HG03280 (cell line): ENCODE results near the gene CLIC5.

Experiments used
- ATAC-seq: cut with Tn5 transposase; IDR thresholded peaks from one replicate; pipeline ENCODE4 v1.9.1; 2021; ENCODE audit warnings: mild to moderate bottlenecking, moderate library complexity; ENCODE audit not compliant: unreplicated experiment

The CLIC5 gene

GRCh38 chr6:46036911-46037310 is 21.3 kb upstream of the CLIC5 start:
- no peak for ATAC-seq

DNA sequence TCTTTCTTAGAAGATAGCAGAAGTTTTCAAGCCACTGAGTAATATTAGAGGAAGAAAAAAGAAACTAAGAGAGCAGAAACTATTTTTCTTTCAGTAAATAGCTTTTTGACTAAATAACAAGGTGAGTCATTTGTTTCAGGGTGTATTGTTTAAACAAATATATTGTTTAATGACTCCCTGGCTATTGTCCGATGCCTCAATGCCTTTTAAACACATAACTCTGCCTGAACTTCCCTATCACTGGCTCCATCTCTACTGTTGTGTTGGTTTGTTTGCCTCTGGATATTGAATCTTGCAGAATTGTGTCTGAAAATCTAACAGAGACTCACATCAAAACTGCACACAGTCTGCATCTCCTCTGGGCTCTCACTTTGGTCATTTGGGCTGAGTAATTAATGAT is 19.6 kb upstream of the CLIC5 start:
- no peak for ATAC-seq

DNA sequence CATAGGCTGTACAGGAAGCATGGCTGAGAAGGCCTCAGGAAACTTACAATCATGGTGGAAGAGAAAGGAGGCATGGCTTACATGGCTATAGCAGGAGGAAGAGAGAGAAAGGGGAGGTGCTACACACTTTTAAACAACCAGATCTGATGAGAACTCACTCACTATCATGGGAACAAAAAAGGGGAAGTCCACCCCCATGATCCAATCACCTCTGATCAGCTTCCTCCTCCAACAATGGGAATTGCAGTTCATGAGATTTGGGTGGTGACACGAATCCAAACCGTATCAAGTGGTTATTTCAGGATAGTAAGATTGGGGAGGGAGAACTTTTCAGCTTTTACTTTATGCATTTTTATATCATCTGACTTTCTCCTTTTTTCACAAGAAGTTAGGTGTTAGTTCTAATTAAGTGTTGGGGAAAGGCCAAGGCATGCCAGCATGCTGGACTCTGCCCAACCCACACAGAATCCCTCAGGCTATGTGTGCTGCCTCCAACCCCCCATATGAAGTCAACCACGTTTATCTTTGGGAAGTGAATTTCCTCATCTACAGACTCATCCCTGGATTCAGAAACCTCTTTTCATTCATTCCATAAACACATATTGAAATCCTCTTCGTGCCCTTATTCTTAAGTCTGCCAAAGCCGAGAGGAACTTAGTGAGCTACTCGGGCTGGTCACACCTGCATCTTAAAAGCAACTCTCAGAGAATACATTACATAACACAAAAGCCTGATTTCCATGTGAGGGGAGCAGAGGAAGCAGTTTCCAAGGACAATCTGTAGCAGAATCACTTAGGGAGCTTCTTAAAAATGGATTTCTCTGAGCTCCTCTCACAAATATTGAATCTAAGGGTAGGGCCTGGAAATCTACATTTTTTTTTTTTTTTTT is 16.7 kb upstream of the CLIC5 start:
- no peak for ATAC-seq

GRCh38 chr6:46029602-46030001 is 13.9 kb upstream of the CLIC5 start:
- no peak for ATAC-seq

DNA sequence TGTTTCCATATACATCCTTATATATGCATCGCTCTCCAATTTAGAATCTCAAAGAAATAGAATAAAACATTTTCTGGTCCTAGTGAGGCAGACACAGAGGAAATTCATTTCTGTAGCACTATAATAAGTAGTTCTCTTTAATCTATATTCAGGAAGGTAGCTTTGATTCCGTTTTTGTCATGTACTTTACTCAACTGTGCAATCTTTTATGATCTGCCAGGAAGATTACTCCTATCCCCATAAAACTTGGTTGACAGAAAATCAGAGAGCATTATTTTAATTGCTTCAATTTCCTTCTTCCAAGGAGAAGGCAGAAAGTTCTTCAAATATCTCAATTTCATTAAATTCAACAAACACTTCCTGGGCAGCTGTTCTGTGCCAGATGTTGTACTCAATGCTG is 10.6 kb upstream of the CLIC5 start:
- ATAC-seq: no peak

DNA sequence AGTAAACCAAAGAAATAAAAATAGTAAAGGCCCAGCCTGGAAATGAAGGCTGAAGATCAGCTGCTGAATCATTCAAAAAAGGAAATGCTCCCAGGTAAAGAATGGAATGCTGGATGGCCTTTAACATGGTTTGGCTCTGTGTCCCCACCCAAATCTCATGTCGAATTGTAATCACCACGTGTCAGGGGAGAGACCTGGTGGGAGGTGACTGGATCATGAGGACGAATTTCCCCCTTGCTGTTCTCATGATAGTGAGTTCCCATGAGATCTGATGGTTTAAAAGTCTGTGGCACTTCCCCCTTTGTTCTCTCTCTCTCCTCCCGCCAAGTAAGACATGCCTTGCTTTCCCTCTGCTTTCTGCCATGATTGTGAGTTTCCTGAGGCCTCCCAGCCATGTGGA is 9.9 kb upstream of the CLIC5 start:
- ATAC-seq: no peak

- ATAC-seq: no peak
Observed at GRCh38 chr6:46024124-46024769, 8.6 kb upstream of the CLIC5 start.

DNA sequence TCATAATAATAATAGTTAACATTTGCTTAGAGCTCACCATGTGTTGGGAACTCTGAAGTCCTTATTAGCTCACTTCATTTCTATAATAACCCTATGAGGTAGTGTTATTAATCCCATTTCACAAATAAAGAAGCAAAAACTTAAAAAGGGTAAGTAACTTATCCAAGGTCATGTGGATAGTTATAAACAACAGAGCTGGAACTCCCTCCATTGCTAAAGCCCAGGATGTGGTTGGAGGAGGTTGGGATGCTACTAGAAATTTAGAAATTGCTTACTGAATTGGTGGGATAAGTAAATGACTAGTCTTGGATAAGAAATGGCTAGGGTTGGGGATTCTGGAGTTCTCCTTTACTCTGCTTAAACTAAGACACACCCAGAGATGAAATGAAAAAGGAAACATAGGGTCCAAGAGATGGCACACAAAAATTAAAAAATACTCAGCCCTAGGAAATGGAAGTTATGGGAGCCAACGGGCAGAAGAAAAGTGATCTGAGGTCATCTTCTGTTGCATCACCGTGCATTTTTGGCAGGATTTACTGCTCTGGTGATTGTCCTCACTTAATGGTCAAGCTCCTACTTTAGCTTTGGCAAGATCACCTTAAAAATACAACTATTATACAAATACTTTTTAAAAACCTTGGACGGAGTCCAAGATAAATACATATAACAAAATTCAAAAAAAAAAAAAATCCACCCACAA is 7.7 kb upstream of the CLIC5 start:
- ATAC-seq: no peak

GRCh38 chr6:46022106-46022948 is 6.7 kb upstream of the CLIC5 start:
- ATAC-seq: no peak

DNA sequence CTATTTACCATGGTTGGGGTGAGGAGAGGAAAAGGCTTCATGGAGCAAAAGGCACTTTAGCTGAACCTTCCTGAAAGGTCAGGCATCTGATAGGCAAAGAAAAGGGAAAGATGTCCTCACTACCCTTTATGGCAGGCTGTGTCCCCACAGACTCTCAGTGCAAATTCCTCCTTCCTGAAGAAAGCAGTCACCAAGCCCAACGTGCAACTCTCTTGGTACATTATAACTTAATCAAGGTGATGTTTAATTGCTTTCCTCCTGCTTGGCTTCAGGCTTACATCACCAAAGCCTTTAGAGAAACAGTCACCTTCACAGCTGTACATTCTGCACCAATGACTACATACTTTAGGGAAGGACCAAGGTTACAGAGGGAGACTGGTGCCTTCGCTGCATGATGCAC is 2.1 kb upstream of the CLIC5 start:
- ATAC-seq: no peak

DNA sequence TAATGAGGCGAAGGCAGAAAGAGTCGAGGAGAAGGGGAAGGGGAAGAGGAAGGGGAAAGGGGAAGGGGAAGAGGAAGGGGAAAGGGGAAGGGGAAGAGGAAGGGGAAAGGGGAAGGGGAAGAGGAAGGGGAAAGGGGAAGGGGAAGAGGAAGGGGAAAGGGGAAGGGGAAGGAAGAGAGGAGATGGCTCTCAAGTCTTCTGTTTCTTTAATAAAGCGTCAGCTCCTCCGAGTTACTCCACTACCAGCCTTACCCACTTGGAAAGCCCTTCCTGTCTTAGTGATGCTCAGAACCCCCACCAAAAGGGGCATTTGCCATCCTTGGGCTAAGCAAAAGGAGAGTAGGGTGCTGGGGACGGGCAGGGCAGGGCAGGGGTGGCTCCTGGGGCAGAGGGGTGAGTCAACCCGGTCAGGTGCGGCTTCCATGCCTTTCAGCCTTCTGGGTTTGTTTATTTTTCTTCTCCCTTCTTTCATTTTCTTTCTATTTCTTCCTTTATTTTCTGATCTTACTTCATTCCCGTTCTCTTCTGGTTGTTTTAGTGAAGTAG is 476 bp upstream of the CLIC5 start:
- ATAC-seq: no peak

- no peak for ATAC-seq
Observed at GRCh38 chr6:46014511-46015118, 1.0 kb downstream of the CLIC5 start.

- ATAC-seq: no peak
Observed at GRCh38 chr6:46014046-46014445, 1.6 kb downstream of the CLIC5 start.

DNA sequence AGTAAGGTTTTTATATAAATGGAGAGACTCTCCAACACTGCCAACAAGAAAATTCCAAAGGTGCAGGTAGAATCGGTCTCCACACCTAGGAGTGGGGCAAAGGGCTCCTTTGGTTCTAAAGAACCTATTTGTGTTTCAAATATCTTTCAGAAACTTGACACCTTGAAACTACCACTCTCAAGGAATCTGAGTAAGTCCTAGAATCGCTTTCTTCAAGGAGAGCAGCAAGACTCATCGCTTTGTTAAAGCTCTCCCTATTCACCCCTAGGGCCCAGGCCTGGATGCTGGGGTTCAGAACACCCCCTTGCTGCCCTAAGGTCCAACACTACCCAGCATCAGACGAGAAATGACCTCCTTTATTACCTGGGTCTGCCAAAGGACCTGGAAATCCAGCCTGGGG is 2.0 kb downstream of the CLIC5 start:
- ATAC-seq: no peak

DNA sequence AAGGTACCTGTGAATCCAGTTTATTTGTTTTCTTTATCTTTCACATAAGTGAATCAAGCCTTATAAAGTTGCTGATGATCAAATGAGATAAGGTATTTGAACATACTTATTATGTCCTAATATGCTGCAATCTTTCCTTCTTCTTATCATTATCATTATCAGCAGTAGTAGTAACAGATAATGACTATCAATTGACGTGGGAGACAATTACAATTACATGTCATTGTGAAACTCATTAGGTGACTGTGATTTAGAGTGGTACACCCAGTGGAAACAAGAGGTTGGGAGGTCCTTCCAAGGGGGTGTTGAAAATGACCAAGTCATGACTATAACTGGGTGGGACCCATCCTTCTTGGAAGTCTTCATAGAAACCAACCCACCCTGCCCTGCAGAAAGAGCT is 2.8 kb downstream of the CLIC5 start:
- no peak for ATAC-seq

- peak; percentile 94 for ATAC-seq
Observed at GRCh38 chr6:46011188-46012085, 4.2 kb downstream of the CLIC5 start.

- ATAC-seq: no peak
Observed at GRCh38 chr6:46010771-46011170, 4.9 kb downstream of the CLIC5 start.

DNA sequence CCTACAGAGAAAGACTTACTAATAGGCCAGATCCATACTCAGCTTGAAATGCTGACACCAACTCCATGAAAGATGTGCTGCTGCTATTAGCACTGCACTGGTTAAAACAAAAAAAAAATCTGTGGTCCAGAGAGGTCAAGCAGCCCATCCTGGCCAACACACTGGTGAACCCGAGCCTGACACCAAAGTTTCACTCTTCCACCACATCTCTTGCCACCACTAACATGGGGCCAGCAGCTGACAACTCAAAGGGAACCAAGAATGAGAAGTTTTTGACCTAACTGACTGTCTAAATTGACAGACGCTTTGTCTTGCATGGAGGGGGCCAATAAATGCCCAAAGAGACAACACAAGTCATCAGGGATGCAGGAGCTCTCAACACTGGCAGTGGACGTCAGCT is 5.4 kb downstream of the CLIC5 start:
- no peak for ATAC-seq

DNA sequence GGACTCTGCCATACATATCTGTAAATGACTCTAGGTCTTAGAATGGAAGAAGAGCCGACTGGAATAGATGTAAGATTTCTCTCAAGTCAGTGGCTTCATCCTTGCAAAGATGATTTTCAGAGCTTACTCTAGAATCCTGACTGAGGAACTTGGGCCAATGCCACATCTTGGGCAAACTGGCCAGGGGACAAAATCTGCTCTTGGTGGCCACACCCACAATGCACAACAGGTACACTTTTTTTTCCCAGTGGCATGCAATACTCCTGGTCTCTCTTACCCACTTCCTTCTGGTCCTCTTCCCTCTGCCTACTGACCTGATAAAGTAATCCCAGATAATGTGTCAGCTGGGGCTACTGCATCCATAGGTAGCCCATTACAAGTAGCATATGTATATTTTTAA is 13.4 kb downstream of the CLIC5 start:
- ATAC-seq: no peak
